Thyroid gland (tissue), 4 donors: Measurements from ENCODE around the gene SLC22A5.

Experiments
- POLR2A ChIP-seq, 2 donors: fragments of 450-650 bp; IDR thresholded peaks; one replicate each; pipeline ENCODE4 v1.6.1; 2017; ENCODE audit warnings: antibody characterized with exemption in 2 of 2, mild to moderate bottlenecking in 2 of 2, moderate library complexity in 1 of 2
- TF ChIP-seq, protein P1 (sequence below), 6 experiments: fragments of 200-600 bp in 3 of 6; fragments of 450-650 bp in 3 of 6; sonication (generic) in 3 of 6; IDR thresholded peaks; one replicate each; pipeline ENCODE4 v1.5.1; 2016 to 2019; ENCODE audit warnings: antibody characterized with exemption in 6 of 6, mild to moderate bottlenecking in 2 of 6, inconsistent platforms in 1 of 6, moderate library complexity in 1 of 6

DNA sequence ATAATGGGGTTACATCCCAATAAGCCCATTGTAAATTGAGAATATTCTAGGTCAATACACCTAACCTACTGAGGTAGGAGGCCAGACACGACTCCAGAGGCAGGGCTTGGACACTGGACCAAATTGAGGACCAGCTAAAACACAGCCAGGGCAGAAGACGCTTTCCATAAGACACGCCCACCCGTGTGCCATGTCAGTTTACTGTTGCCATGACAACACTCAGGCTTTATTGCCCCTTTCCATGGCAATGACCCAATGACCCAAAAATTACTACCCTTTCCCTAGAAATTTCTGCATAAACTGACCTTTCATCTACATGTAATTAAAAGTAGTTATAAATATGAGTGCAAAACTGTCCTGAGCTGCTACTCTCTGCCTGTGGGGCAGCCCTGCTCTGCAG, 43.8 kb upstream of the SLC22A5 start:
- TF ChIP-seq POLR2A (IDR thresholded peaks at IDR 0.05) = no peak
- TF ChIP-seq, protein P1, sequence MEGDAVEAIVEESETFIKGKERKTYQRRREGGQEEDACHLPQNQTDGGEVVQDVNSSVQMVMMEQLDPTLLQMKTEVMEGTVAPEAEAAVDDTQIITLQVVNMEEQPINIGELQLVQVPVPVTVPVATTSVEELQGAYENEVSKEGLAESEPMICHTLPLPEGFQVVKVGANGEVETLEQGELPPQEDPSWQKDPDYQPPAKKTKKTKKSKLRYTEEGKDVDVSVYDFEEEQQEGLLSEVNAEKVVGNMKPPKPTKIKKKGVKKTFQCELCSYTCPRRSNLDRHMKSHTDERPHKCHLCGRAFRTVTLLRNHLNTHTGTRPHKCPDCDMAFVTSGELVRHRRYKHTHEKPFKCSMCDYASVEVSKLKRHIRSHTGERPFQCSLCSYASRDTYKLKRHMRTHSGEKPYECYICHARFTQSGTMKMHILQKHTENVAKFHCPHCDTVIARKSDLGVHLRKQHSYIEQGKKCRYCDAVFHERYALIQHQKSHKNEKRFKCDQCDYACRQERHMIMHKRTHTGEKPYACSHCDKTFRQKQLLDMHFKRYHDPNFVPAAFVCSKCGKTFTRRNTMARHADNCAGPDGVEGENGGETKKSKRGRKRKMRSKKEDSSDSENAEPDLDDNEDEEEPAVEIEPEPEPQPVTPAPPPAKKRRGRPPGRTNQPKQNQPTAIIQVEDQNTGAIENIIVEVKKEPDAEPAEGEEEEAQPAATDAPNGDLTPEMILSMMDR (IDR thresholded peaks at IDR 0.05) = no peak
